ENCODE measurements around the gene OPA3.

OPA3 gene

DNA sequence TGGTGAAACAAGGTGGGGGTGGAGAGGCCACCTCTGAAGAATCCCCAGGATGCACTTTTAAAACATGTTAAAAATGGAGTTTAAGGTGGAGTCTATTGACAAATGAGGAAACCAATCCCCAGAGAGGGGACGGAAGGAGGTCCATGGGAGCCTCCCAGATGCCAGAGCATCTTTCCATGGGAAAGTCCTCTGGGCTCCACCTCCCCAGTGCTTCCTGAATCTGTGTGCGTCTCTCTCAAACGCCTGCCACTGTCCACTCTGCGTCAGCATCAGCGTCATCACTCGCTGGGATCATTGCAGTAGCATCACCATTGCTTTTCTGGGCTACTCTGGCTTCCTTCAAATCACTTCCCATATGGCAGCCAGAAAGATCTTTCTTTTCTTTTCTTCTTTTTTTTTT is 11.2 kb upstream of the OPA3 start:
- Histone ChIP-seq H3K79me2 (ENCODE audit: insufficient read depth, low read length) (no peaks in the 10 kb centered on the region), H3K9me2 (ENCODE audit: low read depth, low read length) (no peaks in the 10 kb centered on the region), H3K4me2 (ENCODE audit: low read length) (no peak overlapping the region), H3K9ac (ENCODE audit: low read length) (no peak overlapping the region), H3F3A (ENCODE audit: insufficient read depth, low read length) (no peaks in the 10 kb centered on the region), H2AFZ (ENCODE audit: low read length) (no peak overlapping the region), H3K4me1 (ENCODE audit: insufficient read depth, low read length, severe bottlenecking) (no peaks in the 10 kb centered on the region), H3K27me3 (ENCODE audit: insufficient read depth, low read length) (0 out of 2 replicates have a peak, but pooled peaks cover under 1% of the 10 kb centered on the region), H3K4me3 (ENCODE audit: low read depth, low read length, poor library complexity, severe bottlenecking) (no peak overlapping the region), H4K20me1 (ENCODE audit: insufficient read depth, low read length) (no peaks in the 10 kb centered on the region), H3K9me3 (ENCODE audit: low read length) (no peaks in the 10 kb centered on the region), H3K27ac (ENCODE audit: low read depth, low read length, poor library complexity, severe bottlenecking) (no peak overlapping the region), H3K36me3 (ENCODE audit: insufficient read depth, low read length) (no peaks in the 10 kb centered on the region)
- no peak for TF ChIP-seq EZH2 (IDR thresholded peaks at IDR 0.05; ENCODE audit: borderline replicate concordance, low read length)
- TF ChIP-seq CTCF (IDR thresholded peaks at IDR 0.05; ENCODE audit: low read length): no peak

DNA sequence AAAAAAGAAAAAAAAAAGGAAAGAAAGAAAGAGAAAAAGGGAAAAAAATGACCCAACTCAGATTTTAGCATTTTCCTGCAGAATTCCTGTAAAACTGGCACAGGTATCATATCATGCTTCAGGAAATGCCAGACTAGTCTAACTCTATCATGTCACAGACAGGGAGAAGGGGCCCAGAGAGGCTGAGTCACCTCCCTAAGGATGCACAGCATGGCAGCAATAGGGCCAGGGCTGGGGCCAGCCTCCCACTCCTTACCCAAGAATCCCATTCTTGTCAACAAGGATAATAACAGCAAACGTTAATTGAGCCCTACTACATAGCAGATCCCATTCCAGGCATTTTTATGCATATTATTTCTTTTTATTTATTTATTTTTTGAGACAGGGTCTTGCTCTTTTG is 8.9 kb upstream of the OPA3 start:
- Histone ChIP-seq H4K20me1 (ENCODE audit: insufficient read depth, low read length) (no peaks in the 10 kb centered on the region), H3K27ac (ENCODE audit: low read depth, low read length, poor library complexity, severe bottlenecking) (no peak overlapping the region), H3K9me3 (ENCODE audit: low read length) (no peaks in the 10 kb centered on the region), H3K4me2 (ENCODE audit: low read length) (no peak overlapping the region), H3K9ac (ENCODE audit: low read length) (no peak overlapping the region), H3F3A (ENCODE audit: insufficient read depth, low read length) (no peaks in the 10 kb centered on the region), H2AFZ (ENCODE audit: low read length) (no peak overlapping the region), H3K27me3 (ENCODE audit: insufficient read depth, low read length) (no peaks in the 10 kb centered on the region), H3K36me3 (ENCODE audit: insufficient read depth, low read length) (no peaks in the 10 kb centered on the region), H3K4me1 (ENCODE audit: insufficient read depth, low read length, severe bottlenecking) (no peaks in the 10 kb centered on the region), H3K4me3 (ENCODE audit: low read depth, low read length, poor library complexity, severe bottlenecking) (no peak overlapping the region), H3K79me2 (ENCODE audit: insufficient read depth, low read length) (no peaks in the 10 kb centered on the region), H3K9me2 (ENCODE audit: low read depth, low read length) (no peaks in the 10 kb centered on the region)
- TF ChIP-seq CTCF (IDR thresholded peaks at IDR 0.05; ENCODE audit: low read length) (no peak), EZH2 (IDR thresholded peaks at IDR 0.05; ENCODE audit: borderline replicate concordance, low read length) (no peak)

DNA sequence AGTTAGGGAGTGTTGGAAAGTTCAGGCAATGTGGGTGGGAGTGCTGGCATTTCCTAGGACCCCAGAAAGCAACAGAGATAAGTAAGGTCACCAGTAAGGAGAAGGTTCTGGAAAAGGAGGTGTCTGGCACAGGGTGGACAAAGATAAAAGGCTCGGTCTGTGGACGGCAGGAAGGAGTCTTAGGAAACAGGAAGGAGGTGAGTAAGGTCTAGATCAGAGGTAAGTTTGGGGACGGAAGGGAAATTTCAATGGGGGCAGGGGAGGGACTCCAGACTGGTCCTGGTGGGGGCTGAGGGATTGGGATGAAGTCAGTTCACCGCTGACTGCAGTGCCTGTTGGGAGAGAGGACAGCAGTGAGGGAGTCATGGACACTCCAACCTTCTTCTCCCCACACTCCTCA is 7.8 kb upstream of the OPA3 start:
- no peaks in the 10 kb centered on the region for H3K27me3 ChIP-seq (ENCODE audit: insufficient read depth, low read length)

More for the DNA sequence above, 7.8 kb upstream of the OPA3 start:
- Histone ChIP-seq H3K4me3 (ENCODE audit: low read depth, low read length, poor library complexity, severe bottlenecking) (no peak overlapping the region), H3K9ac (ENCODE audit: low read length) (no peak overlapping the region), H3K27ac (ENCODE audit: low read depth, low read length, poor library complexity, severe bottlenecking) (no peak overlapping the region), H3K4me2 (ENCODE audit: low read length) (no peak overlapping the region), H3K9me3 (ENCODE audit: low read length) (no peaks in the 10 kb centered on the region), H2AFZ (ENCODE audit: low read length) (no peak overlapping the region), H3K36me3 (ENCODE audit: insufficient read depth, low read length) (no peaks in the 10 kb centered on the region), H4K20me1 (ENCODE audit: insufficient read depth, low read length) (no peaks in the 10 kb centered on the region), H3K9me2 (ENCODE audit: low read depth, low read length) (no peaks in the 10 kb centered on the region), H3K4me1 (ENCODE audit: insufficient read depth, low read length, severe bottlenecking) (no peaks in the 10 kb centered on the region), H3K79me2 (ENCODE audit: insufficient read depth, low read length) (no peaks in the 10 kb centered on the region), H3F3A (ENCODE audit: insufficient read depth, low read length) (no peaks in the 10 kb centered on the region)
- TF ChIP-seq EZH2 (IDR thresholded peaks at IDR 0.05; ENCODE audit: borderline replicate concordance, low read length) (no peak), CTCF (IDR thresholded peaks at IDR 0.05; ENCODE audit: low read length) (no peak)

Data from OCI-LY1 (cell line).